HG03469 (cell line): Measurements from ENCODE around the gene KCTD18.

Source experiments
- ATAC-seq: cut with Tn5 transposase; IDR thresholded peaks from one replicate; pipeline ENCODE4 v1.9.1; 2021; ENCODE audit warnings: mild to moderate bottlenecking, moderate library complexity, moderate number of reproducible peaks; ENCODE audit not compliant: unreplicated experiment

KCTD18 gene

DNA sequence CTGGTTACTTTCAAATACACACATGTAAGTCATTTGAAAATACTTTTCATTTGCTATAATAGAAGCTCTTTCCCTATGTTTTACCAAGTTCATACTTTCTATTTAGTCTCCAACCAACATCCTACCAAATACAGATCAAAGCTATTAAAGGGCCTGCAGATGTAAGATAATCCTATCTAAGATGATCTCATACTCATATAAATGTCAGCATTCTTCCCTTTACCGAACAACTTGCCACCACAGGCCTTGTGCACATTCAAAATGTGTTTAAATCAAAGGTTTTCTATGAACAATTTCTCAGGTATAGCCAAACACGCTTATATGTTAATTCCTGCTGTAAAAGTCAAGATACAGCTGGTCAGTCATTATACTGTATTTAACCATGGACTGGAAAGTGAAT is 23.3 kb downstream of the KCTD18 start:
- ATAC-seq, result no peak

GRCh38 chr2:200484934-200485333 is 24.9 kb downstream of the KCTD18 start:
- ATAC-seq, result no peak

DNA sequence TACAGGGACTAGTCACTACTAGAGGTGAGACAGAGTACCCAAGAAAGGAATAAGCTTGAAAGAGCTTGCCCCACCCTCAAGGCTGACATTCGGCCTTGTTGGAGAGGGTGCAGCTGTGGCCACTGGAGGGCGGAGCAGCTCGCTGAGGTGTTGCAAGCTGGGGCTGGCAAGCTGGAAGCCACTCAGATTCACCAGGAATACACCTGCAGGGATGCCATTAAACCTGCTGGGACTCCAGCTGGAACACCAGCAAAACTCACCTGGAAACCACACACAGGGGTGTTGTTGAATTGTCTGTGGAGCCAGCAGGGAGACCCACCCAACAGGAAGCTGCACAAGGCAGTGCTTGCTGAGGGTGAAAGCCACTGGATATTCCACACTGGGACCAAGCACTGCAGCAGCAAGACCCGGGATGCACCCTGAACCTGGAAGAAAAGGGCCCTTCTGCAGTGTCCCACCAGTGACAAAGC is 26.1 kb downstream of the KCTD18 start:
- ATAC-seq, result peak; percentile 37

DNA sequence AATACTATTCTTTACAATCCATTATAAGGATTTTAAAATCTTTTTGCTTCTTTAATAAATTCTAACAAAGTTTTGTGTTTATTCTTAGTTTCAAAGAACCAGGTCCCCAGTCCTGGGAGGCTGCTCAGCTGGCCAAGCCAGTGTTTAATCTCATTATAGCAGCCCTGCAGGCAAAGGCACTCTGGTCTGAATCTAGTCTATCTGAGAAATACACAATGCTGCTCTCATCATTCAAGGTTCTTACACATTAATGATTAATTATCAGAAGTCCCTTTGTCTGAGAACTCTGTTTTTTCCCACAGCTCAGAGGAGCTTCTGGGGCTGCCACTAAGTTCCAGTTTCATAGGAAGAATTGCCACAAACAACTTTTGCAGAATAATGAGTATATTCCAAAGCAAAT is 27.7 kb downstream of the KCTD18 start:
- peak; percentile 40 for ATAC-seq

- ATAC-seq, result no peak
These were observed 30.1 kb downstream of the KCTD18 start for GRCh38 chr2:200479692-200480265.

DNA sequence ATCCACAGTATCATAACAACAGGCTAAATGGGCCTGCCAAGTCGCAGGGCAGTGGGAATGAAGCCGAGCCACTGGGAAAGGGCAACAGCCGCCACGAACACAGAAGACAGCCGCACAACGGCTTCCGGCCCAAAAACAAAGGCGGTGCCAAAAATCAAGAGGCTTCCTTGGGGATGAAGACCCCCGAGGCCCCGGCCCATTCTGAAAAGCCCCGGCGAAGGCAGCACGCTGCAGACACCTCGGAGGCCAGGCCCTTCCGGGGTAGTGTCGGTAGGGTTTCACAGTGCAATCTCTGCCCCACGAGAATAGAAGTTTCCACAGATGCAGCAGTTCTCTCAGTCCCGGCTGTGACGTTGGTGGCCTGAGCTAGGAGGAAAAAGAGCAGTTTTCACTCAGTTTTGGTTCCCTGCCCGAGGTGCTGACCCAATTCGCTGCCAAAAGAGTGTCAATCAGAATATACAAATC is 32.2 kb downstream of the KCTD18 start:
- no peak for ATAC-seq

DNA sequence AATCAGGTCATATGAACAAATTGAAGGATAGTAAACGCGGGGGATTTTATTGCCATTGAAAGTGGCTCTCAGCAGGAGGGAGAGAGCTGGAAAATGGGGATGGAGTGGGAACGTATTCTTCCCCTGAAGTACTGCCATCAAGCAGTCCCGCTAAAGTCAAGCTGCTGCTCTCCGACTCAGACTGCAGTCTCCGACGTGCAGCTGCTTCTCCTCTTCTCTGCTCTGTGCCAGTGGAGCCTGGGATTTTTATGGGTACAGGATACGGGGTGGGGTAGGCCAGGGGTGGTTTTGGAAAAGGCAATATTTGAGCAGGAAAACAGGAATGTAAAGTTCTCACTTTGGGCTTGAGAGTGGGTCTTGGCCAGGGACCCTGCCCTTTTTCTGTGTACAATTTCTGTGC is 33.0 kb downstream of the KCTD18 start:
- ATAC-seq, result no peak

GRCh38 chr2:200475795-200476194 is 34.1 kb downstream of the KCTD18 start:
- ATAC-seq, result no peak

- ATAC-seq, result no peak
These were observed 36.9 kb downstream of the KCTD18 start for GRCh38 chr2:200472853-200473464.

DNA sequence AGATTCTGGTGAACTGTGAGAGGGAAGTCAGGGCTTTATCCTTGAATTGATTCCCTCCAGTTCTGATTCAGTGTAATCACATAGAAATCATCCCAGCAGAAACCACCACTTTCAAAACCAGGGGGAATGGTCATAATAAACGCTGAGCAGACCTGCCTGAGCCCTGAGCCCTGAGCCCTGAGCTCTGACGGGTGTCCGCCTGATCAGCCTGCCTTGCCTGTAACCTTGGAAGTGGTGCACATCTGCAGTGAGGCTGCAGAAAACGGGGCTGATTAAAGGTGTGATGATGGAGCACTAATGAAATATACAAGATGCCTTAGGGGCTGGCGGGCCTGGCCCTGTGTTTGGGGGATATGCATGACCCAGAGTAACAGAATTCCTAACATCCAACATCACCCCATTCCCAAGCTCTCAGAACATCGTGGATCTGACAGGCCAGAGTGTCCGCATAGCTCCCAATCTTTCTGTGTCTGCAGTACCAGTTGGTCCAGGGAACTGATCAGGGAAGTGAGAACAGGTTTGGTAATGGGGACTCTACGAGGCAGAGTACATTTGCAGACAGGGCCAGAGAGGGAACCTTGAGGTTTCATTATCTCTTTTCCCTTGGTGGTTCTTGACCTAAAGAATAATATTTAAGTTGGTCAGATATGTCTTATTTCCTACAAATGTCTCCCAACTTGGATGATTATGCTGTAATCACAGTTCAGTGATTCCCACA is 37.8 kb downstream of the KCTD18 start:
- ATAC-seq, result no peak

DNA sequence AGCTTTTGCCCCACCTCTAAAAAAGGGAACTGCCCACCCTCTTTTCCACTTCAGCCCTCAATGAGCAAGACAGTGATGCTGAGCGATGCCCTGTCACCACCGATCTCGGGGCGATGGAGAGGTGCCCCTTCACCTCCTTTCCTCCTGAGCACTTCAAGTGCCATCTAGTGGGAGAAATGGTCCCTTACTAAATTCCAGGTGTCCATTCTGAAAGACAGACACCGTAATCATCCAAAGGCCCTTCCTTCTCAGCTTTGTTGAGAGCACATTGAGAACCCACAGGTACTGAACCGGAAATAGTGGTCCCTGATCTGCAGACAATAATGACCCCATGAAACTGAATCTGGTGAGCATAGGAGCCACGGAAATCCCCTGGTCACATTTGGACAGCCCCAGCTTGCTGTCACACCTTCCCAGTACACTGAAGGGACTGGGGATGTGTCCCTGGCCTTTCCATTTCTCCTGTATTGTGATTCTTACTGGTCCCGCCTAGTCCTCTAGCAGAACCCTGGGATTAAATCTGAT is 38.5 kb downstream of the KCTD18 start:
- peak; percentile 70 for ATAC-seq

- ATAC-seq, result no peak
These were observed 39.6 kb downstream of the KCTD18 start for GRCh38 chr2:200470230-200470629.

GRCh38 chr2:200469708-200470211 is 40.1 kb downstream of the KCTD18 start:
- ATAC-seq, result no peak

DNA sequence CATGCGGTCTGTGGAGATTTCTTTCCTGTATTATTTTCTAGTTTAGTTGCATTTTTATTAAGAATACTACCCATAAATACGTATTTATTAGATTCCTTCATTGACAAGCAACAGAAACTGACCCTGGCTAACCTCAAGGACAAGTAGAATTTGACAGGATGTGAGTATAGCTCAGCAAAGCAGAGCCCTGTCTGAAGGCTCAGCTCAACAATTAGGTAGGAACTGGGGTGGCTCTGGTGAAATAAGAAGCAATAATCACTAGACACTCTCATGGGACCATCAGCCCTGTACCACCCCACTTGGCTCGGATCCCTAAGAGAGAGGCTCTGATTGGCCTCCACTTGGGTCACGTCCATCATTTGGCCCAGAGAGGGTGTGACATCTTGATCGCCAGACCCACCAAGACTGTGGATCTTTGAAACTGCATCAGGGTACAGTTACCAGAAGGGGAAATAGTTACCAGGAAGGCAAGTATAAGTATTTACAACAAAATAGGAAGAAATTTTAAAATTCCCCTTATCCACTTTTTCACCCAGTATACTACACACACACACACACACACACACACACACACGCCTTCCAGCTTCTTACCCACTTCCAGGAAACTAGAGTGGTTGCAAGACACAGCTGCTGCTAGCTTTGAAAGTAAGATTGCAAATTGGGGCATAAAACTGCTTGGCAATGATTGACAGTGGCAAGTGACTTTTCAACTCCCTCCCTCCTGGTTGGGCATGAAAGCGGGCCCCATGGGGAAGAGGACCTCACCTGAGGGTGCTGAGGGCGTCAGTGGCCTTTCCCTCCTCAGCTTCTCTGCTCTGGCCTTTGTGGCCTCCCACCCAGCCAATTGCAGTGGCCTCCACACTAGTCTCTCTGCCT is 41.8 kb downstream of the KCTD18 start:
- ATAC-seq, result no peak

DNA sequence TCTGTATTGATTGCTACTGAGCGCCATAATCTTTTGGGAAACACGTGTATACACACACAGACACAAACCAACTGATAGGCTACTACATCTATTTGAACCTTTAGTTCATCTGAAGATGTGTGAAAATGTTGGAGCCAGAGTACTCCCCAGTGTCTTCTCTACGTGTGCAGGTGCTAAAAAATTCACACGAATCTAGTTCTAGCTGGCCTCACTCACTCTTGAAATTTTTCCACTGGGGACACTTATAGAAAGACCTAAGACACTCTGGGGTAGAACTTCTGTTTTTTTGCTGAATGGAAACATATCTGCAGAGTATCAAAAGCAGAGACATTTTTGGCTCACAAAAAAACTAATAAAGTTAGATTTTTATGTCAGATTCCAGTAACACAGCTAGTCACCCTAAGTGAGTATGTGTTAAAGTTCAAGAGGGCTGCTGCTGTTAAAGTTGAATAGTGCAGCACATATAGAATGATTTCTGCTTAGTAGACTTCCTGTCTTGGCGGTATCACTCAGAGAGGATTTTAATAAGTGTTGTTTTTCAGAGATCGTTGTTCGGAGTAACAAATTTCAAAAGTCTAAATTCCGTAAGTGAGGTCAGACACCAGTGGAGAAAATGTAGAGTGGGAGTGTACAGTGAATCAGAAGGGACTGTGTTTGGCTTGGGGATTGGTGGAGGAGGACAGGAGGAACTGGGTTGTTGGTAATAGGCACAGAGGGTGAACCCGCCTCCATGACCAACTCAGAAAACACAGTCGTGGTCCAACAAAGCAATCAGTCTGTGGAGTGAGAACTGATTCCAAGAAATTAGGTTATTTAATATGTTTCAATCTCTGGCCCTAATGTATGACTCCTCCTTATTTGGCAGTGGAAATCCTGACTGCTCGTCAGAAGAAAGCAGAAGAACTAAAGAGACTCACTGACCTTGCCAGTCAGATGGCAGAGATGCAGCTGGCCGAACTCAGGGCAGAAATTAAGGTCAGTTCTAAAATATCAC is 43.1 kb downstream of the KCTD18 start:
- no peak for ATAC-seq

DNA sequence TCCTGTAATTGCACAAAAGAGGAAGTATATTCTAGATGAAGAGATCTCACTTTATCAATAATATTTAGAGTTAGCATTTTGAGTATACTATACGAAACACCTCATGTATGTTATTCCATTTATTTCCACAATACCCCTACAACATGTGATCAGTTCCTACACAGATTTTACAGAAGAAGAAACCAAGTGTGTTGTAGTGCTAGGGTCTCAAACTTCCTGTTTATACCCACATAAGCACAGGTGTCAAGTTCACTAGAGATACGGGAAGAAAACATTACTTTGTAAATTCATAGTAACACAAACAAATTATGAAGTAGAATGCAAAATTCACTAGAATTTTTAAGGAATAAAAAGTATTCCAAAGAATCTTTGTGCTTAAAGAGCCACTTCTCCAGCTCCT is 46.4 kb downstream of the KCTD18 start:
- ATAC-seq, result no peak

DNA sequence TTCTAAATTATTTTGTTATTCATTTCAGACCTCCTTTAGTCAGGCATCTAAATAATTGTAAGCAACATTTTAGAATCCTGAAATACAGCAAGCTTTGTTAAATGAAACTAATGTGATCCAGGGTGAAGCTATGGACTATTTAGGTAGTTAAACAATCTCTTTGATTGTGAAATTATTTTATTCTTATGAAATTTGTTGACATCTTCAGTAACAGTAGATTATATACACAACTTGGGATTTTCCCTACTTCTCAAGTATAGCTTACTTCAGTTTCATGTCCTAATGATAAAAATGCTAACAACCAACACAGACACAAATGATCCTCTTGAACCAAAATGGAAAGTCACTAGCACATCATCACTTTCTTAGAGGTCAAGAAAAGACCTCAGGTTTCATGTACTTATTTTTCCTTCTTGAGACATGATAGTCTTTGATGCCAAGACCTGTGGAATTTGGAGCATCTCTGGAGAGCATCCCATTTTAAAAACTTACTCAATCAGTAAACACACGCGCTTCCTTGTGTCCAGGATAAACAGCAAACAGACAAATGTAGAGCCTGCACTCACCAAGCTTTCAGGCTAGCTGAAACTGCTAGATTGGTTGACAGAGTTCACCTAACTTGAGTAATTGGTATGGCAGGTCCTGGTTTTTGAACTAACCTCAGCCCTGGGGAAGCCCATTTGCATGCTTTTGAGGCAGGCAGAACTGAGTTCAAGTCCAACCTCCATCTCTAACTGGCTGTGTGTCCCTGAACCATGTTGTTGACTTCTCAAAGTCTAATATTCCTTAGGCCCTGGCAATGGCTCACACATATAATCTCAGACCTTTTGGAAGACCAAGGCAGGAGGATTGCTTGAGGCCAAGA is 47.8 kb downstream of the KCTD18 start:
- ATAC-seq, result no peak

DNA sequence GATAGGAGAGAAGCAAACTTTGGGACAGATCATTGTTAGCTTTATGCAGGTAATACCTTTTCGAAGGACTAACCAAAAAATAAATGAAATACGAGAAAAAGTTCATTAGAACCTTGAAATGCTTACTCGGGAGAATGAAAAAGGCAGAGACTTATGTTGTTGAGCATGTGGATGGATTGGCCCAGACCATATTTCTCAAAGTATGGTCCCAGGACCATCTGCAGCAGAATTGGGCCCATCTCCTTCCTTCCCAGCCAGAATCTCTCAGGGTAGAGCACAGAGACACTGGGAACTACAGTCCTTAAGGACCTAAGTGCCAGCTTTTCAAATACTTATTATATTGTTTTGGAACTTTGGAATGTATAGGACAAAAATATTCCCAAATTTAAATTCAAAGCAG is 50.8 kb downstream of the KCTD18 start:
- ATAC-seq, result no peak

GRCh38 chr2:200456567-200456966 is 53.3 kb downstream of the KCTD18 start:
- ATAC-seq, result no peak
